CD4-positive, alpha-beta T cell treated with Interleukin-2 at 100 ng/mL for 4 hours (primary cell): ENCODE results near the gene COLQ.
A peak's percentile ranks its signal among the peaks of the same experiment; 100 is the strongest.

Experiments used
- DNase-seq: peaks from one replicate; pipeline ENCODE4 v3.0.0-alpha.2; 2020; ENCODE audit warnings: low spot score

Gene COLQ

GRCh38 chr3:15454965-15455364 lies 66.5 kb downstream of the COLQ start:
- no peak for DNase-seq

GRCh38 chr3:15453991-15454625 lies 67.4 kb downstream of the COLQ start:
- no peak for DNase-seq

GRCh38 chr3:15453501-15453900 lies 68.0 kb downstream of the COLQ start:
- DNase-seq: no peak

GRCh38 chr3:15452961-15453360 lies 68.5 kb downstream of the COLQ start:
- no peak for DNase-seq

GRCh38 chr3:15452156-15452555 lies 69.3 kb downstream of the COLQ start:
- no peak for DNase-seq

- no peak for DNase-seq
Observed at GRCh38 chr3:15451216-15452113, 70.0 kb downstream of the COLQ start.

- no peak for DNase-seq
Observed at GRCh38 chr3:15450438-15451215, 70.9 kb downstream of the COLQ start.

GRCh38 chr3:15449489-15450224 lies 71.8 kb downstream of the COLQ start:
- DNase-seq: no peak

GRCh38 chr3:15443826-15444524 lies 77.5 kb downstream of the COLQ start:
- DNase-seq: no peak

- DNase-seq: no peak
Observed at GRCh38 chr3:15440891-15441290, 80.6 kb downstream of the COLQ start.

GRCh38 chr3:15439476-15439875 lies 82.0 kb downstream of the COLQ start:
- no peak for DNase-seq

GRCh38 chr3:15438983-15439382 lies 82.5 kb downstream of the COLQ start:
- no peak for DNase-seq

GRCh38 chr3:15436246-15436645 lies 85.3 kb downstream of the COLQ start:
- DNase-seq: no peak

GRCh38 chr3:15434756-15435155 lies 86.8 kb downstream of the COLQ start:
- no peak for DNase-seq

- DNase-seq: no peak
Observed at GRCh38 chr3:15433531-15433930, 88.0 kb downstream of the COLQ start.

- DNase-seq: no peak
Observed at GRCh38 chr3:15431256-15431837, 90.2 kb downstream of the COLQ start.

- DNase-seq: no peak
Observed at GRCh38 chr3:15430624-15431023, 90.9 kb downstream of the COLQ start.

- no peak for DNase-seq
Observed at GRCh38 chr3:15429080-15429479, 92.4 kb downstream of the COLQ start.

- DNase-seq: peak; percentile 72
Observed at GRCh38 chr3:15428539-15428938, 93.0 kb downstream of the COLQ start.

- DNase-seq: no peak
Observed at GRCh38 chr3:15427981-15428380, 93.5 kb downstream of the COLQ start.
